ENCODE results near the gene CDS2.

DNA sequence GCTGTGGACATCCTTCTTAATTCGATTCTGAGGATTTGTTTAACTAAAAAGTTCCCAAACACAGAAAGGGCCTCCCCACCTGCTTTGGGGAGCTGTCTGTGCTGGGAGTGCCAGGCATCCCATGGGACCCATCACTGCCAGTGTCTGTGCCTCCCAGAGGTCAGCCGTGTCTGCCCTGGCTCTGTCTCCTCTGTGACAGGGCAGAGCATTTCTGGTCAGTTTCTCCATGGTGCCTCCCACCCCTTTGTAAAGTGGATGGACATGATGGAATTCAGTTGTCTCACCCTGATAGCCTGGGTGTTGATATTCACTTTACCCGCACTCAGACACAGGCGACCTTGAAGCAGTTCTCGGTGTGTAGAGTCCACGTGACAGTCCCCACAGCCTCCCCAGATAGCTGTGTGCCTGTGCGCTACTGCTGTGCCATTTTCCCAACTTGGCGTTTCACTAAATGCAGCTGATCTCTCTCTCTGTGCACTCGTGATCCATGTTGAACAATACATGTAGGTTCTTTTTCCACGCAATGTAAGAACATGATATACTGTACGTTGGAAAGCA lies 70.5 kb downstream of the CDS2 start:
- TF ChIP-seq, protein P1, sequence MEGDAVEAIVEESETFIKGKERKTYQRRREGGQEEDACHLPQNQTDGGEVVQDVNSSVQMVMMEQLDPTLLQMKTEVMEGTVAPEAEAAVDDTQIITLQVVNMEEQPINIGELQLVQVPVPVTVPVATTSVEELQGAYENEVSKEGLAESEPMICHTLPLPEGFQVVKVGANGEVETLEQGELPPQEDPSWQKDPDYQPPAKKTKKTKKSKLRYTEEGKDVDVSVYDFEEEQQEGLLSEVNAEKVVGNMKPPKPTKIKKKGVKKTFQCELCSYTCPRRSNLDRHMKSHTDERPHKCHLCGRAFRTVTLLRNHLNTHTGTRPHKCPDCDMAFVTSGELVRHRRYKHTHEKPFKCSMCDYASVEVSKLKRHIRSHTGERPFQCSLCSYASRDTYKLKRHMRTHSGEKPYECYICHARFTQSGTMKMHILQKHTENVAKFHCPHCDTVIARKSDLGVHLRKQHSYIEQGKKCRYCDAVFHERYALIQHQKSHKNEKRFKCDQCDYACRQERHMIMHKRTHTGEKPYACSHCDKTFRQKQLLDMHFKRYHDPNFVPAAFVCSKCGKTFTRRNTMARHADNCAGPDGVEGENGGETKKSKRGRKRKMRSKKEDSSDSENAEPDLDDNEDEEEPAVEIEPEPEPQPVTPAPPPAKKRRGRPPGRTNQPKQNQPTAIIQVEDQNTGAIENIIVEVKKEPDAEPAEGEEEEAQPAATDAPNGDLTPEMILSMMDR (IDR thresholded peaks at IDR 0.05; ENCODE audit: low read depth, low read length, missing input control) = no peak
- TF ChIP-seq YY1 (IDR thresholded peaks at IDR 0.05) (no peak), RAD21 (IDR thresholded peaks at IDR 0.05) (no peak), SP1 (IDR thresholded peaks at IDR 0.05) (no peak), HNF4G (IDR thresholded peaks at IDR 0.05) (no peak), EGR1 (IDR thresholded peaks at IDR 0.05; ENCODE audit: low read depth in 2 of 2) (no peak), RXRA (IDR thresholded peaks at IDR 0.05) (no peak)
- TF ChIP-seq, protein P2, sequence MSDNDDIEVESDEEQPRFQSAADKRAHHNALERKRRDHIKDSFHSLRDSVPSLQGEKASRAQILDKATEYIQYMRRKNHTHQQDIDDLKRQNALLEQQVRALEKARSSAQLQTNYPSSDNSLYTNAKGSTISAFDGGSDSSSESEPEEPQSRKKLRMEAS (IDR thresholded peaks at IDR 0.05) = no peak
- TF ChIP-seq, protein P3, sequence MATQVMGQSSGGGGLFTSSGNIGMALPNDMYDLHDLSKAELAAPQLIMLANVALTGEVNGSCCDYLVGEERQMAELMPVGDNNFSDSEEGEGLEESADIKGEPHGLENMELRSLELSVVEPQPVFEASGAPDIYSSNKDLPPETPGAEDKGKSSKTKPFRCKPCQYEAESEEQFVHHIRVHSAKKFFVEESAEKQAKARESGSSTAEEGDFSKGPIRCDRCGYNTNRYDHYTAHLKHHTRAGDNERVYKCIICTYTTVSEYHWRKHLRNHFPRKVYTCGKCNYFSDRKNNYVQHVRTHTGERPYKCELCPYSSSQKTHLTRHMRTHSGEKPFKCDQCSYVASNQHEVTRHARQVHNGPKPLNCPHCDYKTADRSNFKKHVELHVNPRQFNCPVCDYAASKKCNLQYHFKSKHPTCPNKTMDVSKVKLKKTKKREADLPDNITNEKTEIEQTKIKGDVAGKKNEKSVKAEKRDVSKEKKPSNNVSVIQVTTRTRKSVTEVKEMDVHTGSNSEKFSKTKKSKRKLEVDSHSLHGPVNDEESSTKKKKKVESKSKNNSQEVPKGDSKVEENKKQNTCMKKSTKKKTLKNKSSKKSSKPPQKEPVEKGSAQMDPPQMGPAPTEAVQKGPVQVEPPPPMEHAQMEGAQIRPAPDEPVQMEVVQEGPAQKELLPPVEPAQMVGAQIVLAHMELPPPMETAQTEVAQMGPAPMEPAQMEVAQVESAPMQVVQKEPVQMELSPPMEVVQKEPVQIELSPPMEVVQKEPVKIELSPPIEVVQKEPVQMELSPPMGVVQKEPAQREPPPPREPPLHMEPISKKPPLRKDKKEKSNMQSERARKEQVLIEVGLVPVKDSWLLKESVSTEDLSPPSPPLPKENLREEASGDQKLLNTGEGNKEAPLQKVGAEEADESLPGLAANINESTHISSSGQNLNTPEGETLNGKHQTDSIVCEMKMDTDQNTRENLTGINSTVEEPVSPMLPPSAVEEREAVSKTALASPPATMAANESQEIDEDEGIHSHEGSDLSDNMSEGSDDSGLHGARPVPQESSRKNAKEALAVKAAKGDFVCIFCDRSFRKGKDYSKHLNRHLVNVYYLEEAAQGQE (IDR thresholded peaks at IDR 0.05) = no peak
- TF ChIP-seq, protein P4, sequence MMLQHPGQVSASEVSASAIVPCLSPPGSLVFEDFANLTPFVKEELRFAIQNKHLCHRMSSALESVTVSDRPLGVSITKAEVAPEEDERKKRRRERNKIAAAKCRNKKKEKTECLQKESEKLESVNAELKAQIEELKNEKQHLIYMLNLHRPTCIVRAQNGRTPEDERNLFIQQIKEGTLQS (IDR thresholded peaks at IDR 0.05) = no peak
